ENCODE measurements around the gene PTH2. TPM values are rescaled to one million over a fixed set of nuclear protein-coding genes. Genes with fewer than 3 reads are reported as not detected.
"Not testable (repeated sequence)": the region's sequence is repeated elsewhere in the genome, so short reads cannot be mapped to it uniquely, and the experiment has no call there.

The PTH2 gene
- polyA plus RNA-seq, 3 donors, result not detected

DNA sequence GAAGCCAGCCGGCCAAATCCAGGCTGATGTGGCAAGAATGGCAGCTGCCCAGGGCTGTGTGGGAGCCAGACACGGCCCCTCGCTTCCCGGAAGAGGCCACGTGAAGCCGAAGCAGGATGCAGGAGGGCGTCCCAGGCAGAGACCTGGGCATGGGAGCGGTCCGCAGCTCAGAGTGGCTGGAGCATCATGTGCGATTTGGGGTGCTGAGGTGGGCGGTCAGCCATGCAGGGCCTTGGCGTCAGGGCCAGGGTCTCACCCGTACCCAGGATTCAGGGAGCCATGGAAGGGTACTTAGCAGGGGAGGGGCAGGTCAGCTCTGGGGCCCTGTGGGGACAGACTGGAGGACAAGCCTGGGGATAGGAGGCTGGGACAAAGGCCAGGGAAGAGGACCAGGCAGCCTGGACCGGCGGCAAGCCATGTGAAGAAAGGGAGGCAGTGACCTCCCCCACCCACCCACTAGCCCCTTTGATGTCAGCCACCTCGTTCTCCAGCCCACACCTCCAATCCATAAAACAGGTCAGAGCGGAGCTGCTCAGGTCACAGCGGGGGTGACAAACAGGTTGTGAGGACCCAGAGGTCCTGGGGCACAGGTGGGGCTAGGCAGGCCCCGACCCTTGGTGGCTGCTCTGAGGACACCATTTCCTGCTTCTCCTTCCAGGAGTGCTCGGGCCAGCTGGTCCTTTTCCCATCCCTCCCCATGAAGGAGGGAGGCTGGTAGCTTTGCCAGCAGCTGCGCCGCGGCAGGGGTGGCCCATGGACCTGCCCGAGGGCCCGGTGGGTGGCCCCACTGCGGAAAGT, 32.9 kb downstream of the PTH2 start:
- DNase-seq (ENCODE audit: low read depth in 3 of 3, low spot score in 2 of 3), result no peak

DNA sequence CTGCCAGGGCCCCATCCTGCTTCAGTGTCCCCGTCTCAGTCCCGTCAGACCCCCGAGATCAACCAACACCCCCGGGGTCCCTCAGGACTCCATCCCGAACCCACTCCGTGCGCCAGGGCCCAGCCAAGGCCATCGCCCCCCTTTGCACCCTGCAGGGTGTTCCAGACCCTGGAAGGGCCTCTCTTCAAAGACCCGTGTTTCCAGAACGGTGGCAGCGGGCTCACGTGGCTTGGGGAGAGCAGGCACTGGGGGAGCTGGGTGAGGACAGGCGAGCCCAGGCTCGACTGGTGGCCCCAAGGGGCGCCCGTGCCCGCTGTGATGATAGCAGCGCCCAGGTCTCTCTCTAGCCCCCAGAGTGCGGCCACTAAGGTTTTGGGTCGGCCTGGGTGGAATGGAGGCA, 33.8 kb downstream of the PTH2 start:
- no peak for DNase-seq (ENCODE audit: low read depth in 3 of 3, low spot score in 2 of 3)

DNA sequence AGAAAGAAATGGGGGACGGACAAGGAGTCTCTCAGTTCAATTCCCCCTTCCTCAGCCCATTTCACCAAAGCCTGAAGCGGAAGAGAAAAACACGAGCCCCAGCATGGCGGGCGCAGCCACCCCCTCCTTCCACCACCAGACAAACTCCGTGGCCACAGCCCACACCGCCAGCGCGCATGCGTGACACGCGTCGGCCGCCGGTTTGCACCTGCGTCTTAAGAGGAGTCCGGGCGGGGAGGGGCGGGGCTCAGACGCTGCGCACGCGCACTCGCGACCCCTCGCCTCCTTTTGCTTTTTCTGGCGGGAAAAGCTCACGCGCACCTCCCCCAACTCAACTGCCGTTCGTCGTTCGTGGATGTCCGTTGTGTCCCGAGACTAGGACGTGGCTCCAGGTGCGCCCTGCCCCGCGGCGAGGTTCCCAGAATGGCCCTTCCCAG, 35.3 kb downstream of the PTH2 start, which contains the start of gene KASH5:
TSS of gene KASH5 (plus strand) at position 314 of the 437 bp plus-strand sequence. CDS start 2,635 bp downstream, outside the sequence.
- DNase-seq (ENCODE audit: low read depth in 3 of 3, low spot score in 2 of 3), result no peak

DNA sequence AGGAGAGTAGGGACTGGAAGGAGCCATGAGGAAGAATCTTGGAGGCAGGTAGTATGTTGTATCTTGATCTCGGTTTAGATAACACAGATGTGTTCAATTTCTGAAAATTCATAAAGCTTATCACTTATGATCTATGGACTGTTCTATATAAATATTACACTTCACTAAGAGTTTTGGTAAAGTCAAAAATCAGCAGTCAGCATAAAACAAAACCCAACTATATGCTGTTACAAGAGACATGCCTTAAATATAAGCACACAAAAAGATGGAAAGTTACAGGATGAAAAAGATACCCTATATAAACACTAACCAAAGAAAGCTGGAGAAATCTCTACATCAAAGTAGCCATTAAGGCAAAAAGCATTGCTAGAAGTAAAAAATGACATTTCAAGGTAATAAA, 39.6 kb downstream of the PTH2 start:
- no peak for DNase-seq (ENCODE audit: low read depth in 3 of 3, low spot score in 2 of 3)

DNA sequence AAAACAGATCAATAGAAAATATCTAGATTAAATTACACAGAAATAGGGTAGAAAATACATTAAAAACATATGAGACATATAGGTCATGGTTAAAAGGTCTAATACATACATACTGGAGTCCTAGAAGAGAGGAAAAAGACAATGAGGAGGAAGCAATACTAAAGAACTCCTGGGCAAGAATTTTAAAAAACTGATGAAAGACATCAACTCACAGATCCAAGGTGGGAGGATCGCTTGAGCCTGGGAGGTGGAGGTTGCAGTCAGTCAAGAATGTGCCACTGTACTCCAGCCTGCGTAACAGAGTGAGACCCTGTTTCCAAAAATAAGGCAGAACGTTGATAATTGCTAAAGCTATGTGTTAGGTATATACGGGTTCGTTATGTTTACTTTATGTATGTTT, 40.6 kb downstream of the PTH2 start:
- no peak for DNase-seq (ENCODE audit: low read depth in 3 of 3, low spot score in 2 of 3)

DNA sequence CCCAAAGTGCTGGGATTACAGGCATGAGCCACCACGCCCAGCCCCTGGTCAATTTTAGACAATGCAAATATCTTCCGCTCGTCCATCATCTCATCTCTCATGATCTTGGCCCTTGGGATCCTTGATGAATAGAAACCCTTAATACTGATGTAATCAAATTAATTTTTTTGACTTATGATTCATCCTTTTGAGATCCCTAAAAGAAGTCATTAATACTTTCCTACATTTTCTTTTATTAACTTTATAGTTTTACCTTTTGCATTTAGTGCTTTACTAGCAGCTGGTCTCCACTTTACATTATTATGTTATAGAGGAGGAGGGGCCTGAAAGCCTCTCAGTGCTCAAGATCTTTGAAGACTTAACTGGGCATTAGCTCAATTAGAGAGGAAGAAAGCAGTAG, 42.9 kb downstream of the PTH2 start:
- DNase-seq (ENCODE audit: low read depth in 3 of 3, low spot score in 2 of 3), result no peak

DNA sequence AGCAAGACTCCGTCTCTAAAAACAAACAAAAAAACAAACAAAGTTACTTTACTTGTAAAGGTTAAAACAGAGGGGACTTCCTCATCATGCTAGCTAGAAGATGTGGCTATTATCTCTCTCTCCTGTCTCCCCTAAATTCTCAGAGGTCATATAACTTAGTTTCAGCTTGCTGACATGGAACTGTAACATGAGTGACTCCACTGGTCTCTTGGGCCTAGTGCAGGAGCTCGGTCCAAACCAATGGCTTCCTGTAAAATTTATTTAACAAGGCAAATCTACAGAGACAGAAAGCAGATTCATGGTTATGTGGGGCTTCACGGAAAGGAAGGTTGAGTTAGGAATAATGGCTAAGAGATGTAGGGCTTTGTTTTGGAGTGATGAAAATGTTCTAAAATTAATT, 44.7 kb downstream of the PTH2 start:
- no peak for DNase-seq (ENCODE audit: low read depth in 3 of 3, low spot score in 2 of 3)

DNA sequence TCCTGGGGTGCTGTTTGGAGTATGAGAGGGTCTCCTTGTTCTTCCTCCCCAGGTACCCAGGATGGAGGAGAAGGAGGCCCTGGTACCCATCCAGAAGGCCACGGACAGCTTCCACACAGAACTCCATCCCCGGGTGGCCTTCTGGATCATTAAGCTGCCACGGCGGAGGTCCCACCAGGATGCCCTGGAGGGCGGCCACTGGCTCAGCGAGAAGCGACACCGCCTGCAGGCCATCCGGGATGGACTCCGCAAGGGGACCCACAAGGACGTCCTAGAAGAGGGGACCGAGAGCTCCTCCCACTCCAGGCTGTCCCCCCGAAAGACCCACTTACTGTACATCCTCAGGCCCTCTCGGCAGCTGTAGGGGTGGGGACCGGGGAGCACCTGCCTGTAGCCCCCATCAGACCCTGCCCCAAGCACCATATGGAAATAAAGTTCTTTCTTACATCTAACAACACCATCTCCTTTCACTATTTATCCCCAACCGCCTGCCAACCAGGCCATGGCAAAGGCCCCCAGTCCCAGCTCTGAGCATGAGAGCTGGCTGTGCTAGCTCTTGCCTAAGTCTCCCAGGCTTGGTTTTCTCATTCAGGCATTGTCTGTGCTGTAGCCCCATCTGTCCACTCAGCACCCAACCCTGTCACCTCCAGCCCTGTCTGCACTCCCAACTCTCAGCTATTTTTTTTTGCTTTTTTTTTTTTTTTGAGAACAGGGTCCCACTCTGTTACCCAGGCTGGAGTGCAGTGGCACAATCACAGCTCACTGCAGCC, 48.4 kb downstream of the PTH2 start:
- DNase-seq (ENCODE audit: low read depth in 3 of 3, low spot score in 2 of 3), result no peak

DNA sequence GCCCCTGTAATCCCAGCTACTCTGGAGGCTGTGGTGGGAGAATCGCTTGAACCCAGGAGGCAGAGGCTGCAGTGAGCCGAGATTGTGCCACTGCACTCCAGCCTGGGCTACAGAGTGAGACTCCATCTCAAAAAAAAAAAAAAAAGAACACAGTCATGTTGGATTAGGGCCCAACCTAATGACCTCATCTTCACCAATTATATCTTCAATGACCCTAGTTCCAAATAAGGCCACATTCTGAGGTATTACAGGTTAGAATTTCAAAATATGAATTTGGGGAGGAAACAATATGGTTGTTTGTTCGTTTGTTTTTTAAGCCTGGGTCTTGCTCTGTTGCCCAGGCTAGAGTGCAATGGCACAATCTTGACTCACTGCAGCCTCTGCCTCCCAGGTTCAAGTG, 50.1 kb downstream of the PTH2 start:
- not testable (repeated sequence) for DNase-seq (ENCODE audit: low read depth in 3 of 3, low spot score in 2 of 3)

Other genes with a start within 250 kb of the PTH2 start
- 1 to 10 TPM; 2.4 to 2.6 (median 2.6) TPM for gene SLC6A16, start 98.2 kb downstream of the PTH2 start, polyA plus RNA-seq (ENCODE audit: insufficient read length in 3 of 3)
- gene CD37, start 88.0 kb downstream of the PTH2 start, polyA plus RNA-seq (ENCODE audit: insufficient read length in 3 of 3), result 10 to 100 TPM; 32.7 to 37.7 (median 36.9) TPM
- 10 to 100 TPM; 86.1 to 89.1 (median 86.1) TPM for gene TEAD2, start 61.0 kb downstream of the PTH2 start, polyA plus RNA-seq (ENCODE audit: insufficient read length in 3 of 3)
- gene DKKL1, start 59.6 kb downstream of the PTH2 start, polyA plus RNA-seq (ENCODE audit: insufficient read length in 3 of 3), result 1 to 10 TPM; 4.5 to 5.3 (median 4.7) TPM
- under 1 TPM; 0.14 to 0.45 (median 0.18) TPM for gene KASH5, start 35.2 kb downstream of the PTH2 start, polyA plus RNA-seq (ENCODE audit: insufficient read length in 3 of 3)
- gene GFY, start 1.9 kb upstream of the PTH2 start, polyA plus RNA-seq (ENCODE audit: insufficient read length in 3 of 3), result not detected
- gene SLC17A7, start 18.1 kb upstream of the PTH2 start, polyA plus RNA-seq (ENCODE audit: insufficient read length in 3 of 3), result under 1 TPM; 0.25 to 0.33 (median 0.31) TPM
- gene PIH1D1, start 28.4 kb upstream of the PTH2 start, polyA plus RNA-seq (ENCODE audit: insufficient read length in 3 of 3), result 10 to 100 TPM; 81.1 to 84.9 (median 84.7) TPM
- gene ALDH16A1, start 29.8 kb upstream of the PTH2 start, polyA plus RNA-seq (ENCODE audit: insufficient read length in 3 of 3), result 10 to 100 TPM; 14.5 to 15.0 (median 14.8) TPM
- gene FLT3LG, start 50.8 kb upstream of the PTH2 start, polyA plus RNA-seq (ENCODE audit: insufficient read length in 3 of 3), result 1 to 10 TPM; 2.6 to 3.2 (median 2.7) TPM
- 1,000 to 10,000 TPM; 2,089 to 2,580 (median 2,270) TPM for gene RPL13A, start 64.2 kb upstream of the PTH2 start, polyA plus RNA-seq (ENCODE audit: insufficient read length in 3 of 3)
- 1,000 to 10,000 TPM; 2,847 to 3,056 (median 2,982) TPM for gene RPS11, start 73.0 kb upstream of the PTH2 start, polyA plus RNA-seq (ENCODE audit: insufficient read length in 3 of 3)
- gene FCGRT, start 89.2 kb upstream of the PTH2 start, polyA plus RNA-seq (ENCODE audit: insufficient read length in 3 of 3), result 100 to 1,000 TPM; 219 to 252 (median 230) TPM
- gene RCN3, start 104.6 kb upstream of the PTH2 start, polyA plus RNA-seq (ENCODE audit: insufficient read length in 3 of 3), result 10 to 100 TPM; 10.0 to 10.9 (median 10.2) TPM
- 10 to 100 TPM; 61.2 to 69.1 (median 64.3) TPM for gene NOSIP, start 157.1 kb upstream of the PTH2 start, polyA plus RNA-seq (ENCODE audit: insufficient read length in 3 of 3)
- 1 to 10 TPM; 7.1 to 8.5 (median 7.1) TPM for gene PRRG2, start 157.9 kb upstream of the PTH2 start, polyA plus RNA-seq (ENCODE audit: insufficient read length in 3 of 3)
- gene PRR12, start 167.7 kb upstream of the PTH2 start, polyA plus RNA-seq (ENCODE audit: insufficient read length in 3 of 3), result 10 to 100 TPM; 13.6 to 16.3 (median 15.1) TPM
- 10 to 100 TPM; 19.8 to 23.1 (median 21.3) TPM for gene RRAS, start 216.7 kb upstream of the PTH2 start, polyA plus RNA-seq (ENCODE audit: insufficient read length in 3 of 3)
- 10 to 100 TPM; 24.3 to 31.6 (median 25.6) TPM for gene SCAF1, start 218.8 kb upstream of the PTH2 start, polyA plus RNA-seq (ENCODE audit: insufficient read length in 3 of 3)
- gene IRF3, start 242.4 kb upstream of the PTH2 start, polyA plus RNA-seq (ENCODE audit: insufficient read length in 3 of 3), result 10 to 100 TPM; 37.6 to 41.5 (median 39.3) TPM
- gene BCL2L12, start 242.5 kb upstream of the PTH2 start, polyA plus RNA-seq (ENCODE audit: insufficient read length in 3 of 3), result 10 to 100 TPM; 16.4 to 21.9 (median 19.4) TPM

Measured in right renal cortex interstitium (tissue), 3 donors.